Measurements from ENCODE around the gene PGAP1.

PGAP1 gene

DNA sequence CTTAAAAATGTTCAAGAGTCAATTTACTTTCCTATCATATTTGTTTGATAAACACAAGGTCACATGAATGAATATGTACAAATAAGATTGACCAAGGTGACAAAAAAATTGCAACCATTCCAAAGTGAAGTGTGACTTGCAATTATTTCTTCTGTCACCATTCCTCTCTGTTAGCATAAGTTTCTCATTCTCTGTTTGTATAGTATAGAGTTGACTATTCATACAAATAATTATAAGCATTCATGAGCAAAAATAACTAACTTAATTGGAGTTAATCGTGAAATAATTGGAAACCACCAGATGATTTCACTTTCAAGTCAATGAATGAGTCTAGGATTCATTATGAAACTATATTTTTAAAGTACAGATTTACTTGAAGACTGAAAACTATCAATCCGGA, 42.1 kb downstream of the PGAP1 start:
- Histone ChIP-seq H4K20me1 (ENCODE audit: insufficient read depth, low read length, poor library complexity, severe bottlenecking) (no peaks in the 10 kb centered on the region), H3K9ac (ENCODE audit: low read depth, low read length, poor library complexity, severe bottlenecking) (no peak overlapping the region), H3K4me3 (ENCODE audit: low read length, poor library complexity, severe bottlenecking) (no peak overlapping the region), H3K79me2 (ENCODE audit: insufficient read depth, low read length) (no peaks in the 10 kb centered on the region), H3F3A (ENCODE audit: low read depth) (no peaks in the 10 kb centered on the region), H2AFZ (ENCODE audit: low read length) (no peak overlapping the region), H3K9me3 (ENCODE audit: insufficient read depth, low read depth, low read length) (no peaks in the 10 kb centered on the region), H3K36me3 (ENCODE audit: insufficient read depth, low read length) (peaks cover 43% of the 10 kb centered on the region), H3K27me3 (ENCODE audit: insufficient read depth, low read length, poor library complexity, severe bottlenecking) (no peaks in the 10 kb centered on the region), H3K4me2 (ENCODE audit: low read depth, low read length, poor library complexity, severe bottlenecking) (no peak overlapping the region), H3K4me1 (ENCODE audit: insufficient read depth, low read length, poor library complexity, severe bottlenecking) (no peaks in the 10 kb centered on the region), H3K9me2 (replicated peaks; ENCODE audit: low read depth, low read length) (no peaks in the 10 kb centered on the region)
- TF ChIP-seq EZH2phosphoT487 (IDR thresholded peaks at IDR 0.05; ENCODE audit: borderline replicate concordance) (no peak), CTCF (conservative IDR thresholded peaks at IDR 0.05; ENCODE audit: low read length) (no peak)

DNA sequence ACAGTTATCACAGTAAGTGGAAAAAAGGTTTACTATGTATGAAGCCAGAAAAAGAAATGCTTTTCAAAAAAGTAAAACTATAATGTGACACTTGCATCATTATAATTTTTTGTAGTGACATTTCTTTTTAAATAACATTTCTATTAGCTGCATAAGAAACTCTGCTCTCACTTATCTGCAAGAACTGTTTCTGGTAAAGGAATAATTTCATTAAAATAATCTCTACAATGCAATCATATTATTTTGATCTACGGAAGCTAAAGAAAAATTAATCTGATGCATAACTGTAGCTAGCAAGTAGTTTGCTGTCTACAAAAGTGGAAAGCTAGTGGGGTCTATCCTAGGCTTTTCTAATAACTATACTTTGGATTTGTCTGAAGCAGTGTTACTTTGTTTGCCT, 50.1 kb downstream of the PGAP1 start:
- Histone ChIP-seq H3K79me2 (ENCODE audit: insufficient read depth, low read length) (no peaks in the 10 kb centered on the region), H4K20me1 (ENCODE audit: insufficient read depth, low read length, poor library complexity, severe bottlenecking) (no peaks in the 10 kb centered on the region), H3K9me3 (ENCODE audit: insufficient read depth, low read depth, low read length) (no peaks in the 10 kb centered on the region), H2AFZ (ENCODE audit: low read length) (no peak overlapping the region), H3K4me1 (ENCODE audit: insufficient read depth, low read length, poor library complexity, severe bottlenecking) (no peaks in the 10 kb centered on the region), H3K27me3 (ENCODE audit: insufficient read depth, low read length, poor library complexity, severe bottlenecking) (no peaks in the 10 kb centered on the region), H3K9ac (ENCODE audit: low read depth, low read length, poor library complexity, severe bottlenecking) (no peak overlapping the region), H3K4me3 (ENCODE audit: low read length, poor library complexity, severe bottlenecking) (no peak overlapping the region), H3F3A (ENCODE audit: low read depth) (no peaks in the 10 kb centered on the region), H3K4me2 (ENCODE audit: low read depth, low read length, poor library complexity, severe bottlenecking) (no peak overlapping the region), H3K9me2 (replicated peaks; ENCODE audit: low read depth, low read length) (no peaks in the 10 kb centered on the region), H3K36me3 (ENCODE audit: insufficient read depth, low read length) (peaks cover 42% of the 10 kb centered on the region)
- TF ChIP-seq CTCF (conservative IDR thresholded peaks at IDR 0.05; ENCODE audit: low read length): no peak
- TF ChIP-seq EZH2phosphoT487 (IDR thresholded peaks at IDR 0.05; ENCODE audit: borderline replicate concordance): no peak

GRCh38 chr2:196875414-196875813, 51.1 kb downstream of the PGAP1 start:
- Histone ChIP-seq H3K4me2 (ENCODE audit: low read depth, low read length, poor library complexity, severe bottlenecking) (no peak overlapping the region), H2AFZ (ENCODE audit: low read length) (no peak overlapping the region), H3K27me3 (ENCODE audit: insufficient read depth, low read length, poor library complexity, severe bottlenecking) (no peaks in the 10 kb centered on the region), H3F3A (ENCODE audit: low read depth) (no peaks in the 10 kb centered on the region), H3K4me3 (ENCODE audit: low read length, poor library complexity, severe bottlenecking) (no peak overlapping the region), H3K9me3 (ENCODE audit: insufficient read depth, low read depth, low read length) (no peaks in the 10 kb centered on the region), H3K36me3 (ENCODE audit: insufficient read depth, low read length) (peaks cover 37% of the 10 kb centered on the region), H4K20me1 (ENCODE audit: insufficient read depth, low read length, poor library complexity, severe bottlenecking) (no peaks in the 10 kb centered on the region), H3K9ac (ENCODE audit: low read depth, low read length, poor library complexity, severe bottlenecking) (no peak overlapping the region), H3K79me2 (ENCODE audit: insufficient read depth, low read length) (no peaks in the 10 kb centered on the region), H3K4me1 (ENCODE audit: insufficient read depth, low read length, poor library complexity, severe bottlenecking) (no peaks in the 10 kb centered on the region), H3K9me2 (replicated peaks; ENCODE audit: low read depth, low read length) (no peaks in the 10 kb centered on the region)
- TF ChIP-seq EZH2phosphoT487 (IDR thresholded peaks at IDR 0.05; ENCODE audit: borderline replicate concordance) (no peak), CTCF (conservative IDR thresholded peaks at IDR 0.05; ENCODE audit: low read length) (no peak)

Measured in Loucy (cell line).